Lung (tissue), 12 donors: ENCODE data around the gene LSM2. TPM values are rescaled to one million over a fixed set of nuclear protein-coding genes. Genes with fewer than 3 reads are reported as not detected.
"Not testable (repeated sequence)": the region's sequence is repeated elsewhere in the genome, so short reads cannot be mapped to it uniquely, and the experiment has no call there.

Experiments
- ATAC-seq: fragments of 200-7000 bp; cut with Tn5 transposase; one replicate; pipeline ENCODE4 v1.9.1; 2020; ENCODE audit warnings: moderate number of reproducible peaks; ENCODE audit not compliant: insufficient read depth, low FRiP score
- DNase-seq, 3 donors: peaks; one replicate each; pipeline ENCODE4 v3.0.0-alpha.2; 2013 to 2017
- H3K27ac ChIP-seq, 2 donors: one replicate each; pipeline ENCODE4 v1.5.1; 2013; ENCODE audit warnings: mild to moderate bottlenecking in 2 of 2, moderate library complexity in 2 of 2, control low read depth in 1 of 2, inconsistent platforms in 1 of 2, low read depth in 1 of 2, low read length in 1 of 2
- H3K27me3 ChIP-seq, 3 donors: one replicate each; pipeline ENCODE4 v1.5.1; 2013; ENCODE audit warnings: low read length in 2 of 3; ENCODE audit not compliant: control insufficient read depth in 3 of 3, insufficient read depth in 3 of 3
- H3K36me3 ChIP-seq, 4 donors: one replicate each; pipeline ENCODE4 v1.5.1; 2013; ENCODE audit warnings: low read length in 4 of 4, mild to moderate bottlenecking in 1 of 4, moderate library complexity in 1 of 4; ENCODE audit not compliant: control insufficient read depth in 4 of 4, insufficient read depth in 4 of 4
- H3K4me1 ChIP-seq, 5 donors: one replicate each; pipeline ENCODE4 v1.5.1; 2013; ENCODE audit warnings: low read length in 5 of 5, mild to moderate bottlenecking in 2 of 5, moderate library complexity in 1 of 5; ENCODE audit not compliant: control insufficient read depth in 5 of 5, insufficient read depth in 5 of 5
- H3K4me3 ChIP-seq: one replicate; pipeline ENCODE4 v1.5.1; 2013; ENCODE audit warnings: mild to moderate bottlenecking, control low read depth, moderate library complexity
- H3K9ac ChIP-seq, 2 donors: one replicate each; pipeline ENCODE4 v1.5.1; 2013; ENCODE audit warnings: low read length in 2 of 2, control low read depth in 1 of 2; ENCODE audit not compliant: insufficient read depth in 1 of 2
- H3K9me3 ChIP-seq, 4 donors: one replicate each; pipeline ENCODE4 v1.5.1; 2013; ENCODE audit warnings: low read length in 3 of 4, mild to moderate bottlenecking in 1 of 4, moderate library complexity in 1 of 4; ENCODE audit not compliant: control insufficient read depth in 4 of 4, insufficient read depth in 3 of 4
- CTCF ChIP-seq: IDR thresholded peaks from 2 replicates; pipeline ENCODE4 v1.5.1; 2012; ENCODE audit warnings: mild to moderate bottlenecking; ENCODE audit errors: control extremely low read depth, extremely low read depth
- WGBS, 2 donors: extraction: QIAGEN DNeasy Blood & Tissue Kit; methylation state at CpG; one replicate each; pipeline ENCODE4 v1.1.7; 2013; 5-methylcytosine and 5-hydroxymethylcytosine counted together
- polyA plus RNA-seq, 2 donors: library from polyadenylated mRNA; stranded (reverse); fragments of 200-250 nt; gene quantifications; one replicate each; pipeline ENCODE4 v1.2.1, GENCODE V29; 2013
- total RNA-seq, 2 donors: library from RNA; depleted of rRNA in 1 of 2; stranded (reverse); fragments of >200 nt in 1 of 2; gene quantifications; one replicate each; pipeline ENCODE4 v1.2.1, GENCODE V29; 2014 to 2021
- donor health status: control.
- donor health status: control.
- donor health status: Bipolar disorder and iron deficiency.
- donor health status: healthy.
- donor health status: DM: yes; HTN: yes; CAD: no.

LSM2 gene
- total and polyA plus RNA-seq, 4 donors = 22.0 to 66.7 (median 45.7) TPM

GRCh38 chr6:31814677-31815024 is 7.9 kb upstream of the LSM2 start:
- H3K27me3 ChIP-seq = no peaks in the 10 kb centered on the region
- H3K4me3 ChIP-seq = peak overlapping the region; percentile 43
- peak; percentile 79 for ATAC-seq
- H3K27ac ChIP-seq = peak overlapping the region; percentile 93 to 96
- no peaks in the 10 kb centered on the region for H3K9me3 ChIP-seq
- peak; percentile 97 to 99 (median 99) for DNase-seq
- peak overlapping the region; percentile 25 to 84 for H3K9ac ChIP-seq
- H3K4me1 ChIP-seq = peaks cover 0 to 12% (median 6%) of the 10 kb centered on the region in 5 donors
- H3K36me3 ChIP-seq = no peaks in the 10 kb centered on the region
- no peak for TF ChIP-seq CTCF
- 0 to 1% methylated on average over 13 of the region's 13 CpGs for WGBS, 2 donors

- no peak for DNase-seq
- peak overlapping the region in 1 of 2 donors; percentile 75 for H3K9ac ChIP-seq
- WGBS, 2 donors = 97 to 99% methylated on average over 7 of the region's 7 CpGs
- peak overlapping the region; percentile 84 to 94 for H3K27ac ChIP-seq
- H3K4me1 ChIP-seq = peaks cover 0 to 11% (median 4%) of the 10 kb centered on the region in 5 donors
- TF ChIP-seq CTCF = no peak
- H3K36me3 ChIP-seq = no peaks in the 10 kb centered on the region
- no peaks in the 10 kb centered on the region for H3K9me3 ChIP-seq
- ATAC-seq = no peak
- H3K4me3 ChIP-seq = no peak overlapping the region
- H3K27me3 ChIP-seq = no peaks in the 10 kb centered on the region
These were observed 6.7 kb upstream of the LSM2 start for GRCh38 chr6:31813465-31813849.

- 95 to 96% methylated on average over 12 of the region's 12 CpGs for WGBS, 2 donors
- peaks cover 1 to 11% (median 5%) of the 10 kb centered on the region in 5 donors for H3K4me1 ChIP-seq
- no peak overlapping the region for H3K9ac ChIP-seq
- no peaks in the 10 kb centered on the region for H3K9me3 ChIP-seq
- H3K36me3 ChIP-seq = no peaks in the 10 kb centered on the region
- TF ChIP-seq CTCF = no peak
- H3K4me3 ChIP-seq = no peak overlapping the region
- no peaks in the 10 kb centered on the region for H3K27me3 ChIP-seq
- no peak for DNase-seq
- no peak overlapping the region for H3K27ac ChIP-seq
- no peak for ATAC-seq
These were observed 4.9 kb upstream of the LSM2 start for GRCh38 chr6:31811645-31812044.

GRCh38 chr6:31808599-31808998 is 1.8 kb upstream of the LSM2 start:
- not testable (repeated sequence) for H3K9ac ChIP-seq, H3K36me3 ChIP-seq, DNase-seq, H3K9me3 ChIP-seq, H3K27ac ChIP-seq, H3K27me3 ChIP-seq, ATAC-seq, H3K4me3 ChIP-seq
- H3K4me1 ChIP-seq = peaks cover 4 to 15% (median 8%) of the 10 kb centered on the region in 5 donors
- 91 to 93% methylated on average over 10 of the region's 10 CpGs for WGBS, 2 donors
